Sigmoid colon (tissue), 4 donors: ENCODE data around the gene HOXD11.

Experiments used
- EP300 ChIP-seq, 4 donors: sonication (generic); formaldehyde crosslinking; IDR thresholded peaks; one replicate each; pipeline ENCODE4 v1.6.1; 2017; ENCODE audit warnings: antibody characterized with exemption in 4 of 4
- POLR2A ChIP-seq, 2 donors: fragments of 450-650 bp; IDR thresholded peaks; one replicate each; pipeline ENCODE4 v1.6.1; 2016; ENCODE audit warnings: antibody characterized with exemption in 2 of 2, mild to moderate bottlenecking in 2 of 2, moderate library complexity in 2 of 2

- TF ChIP-seq EP300 (IDR thresholded peaks at IDR 0.05) = no peak
- no peak for TF ChIP-seq POLR2A (IDR thresholded peaks at IDR 0.05)
Measured at GRCh38 chr2:176085120-176085788, 21.8 kb upstream of the HOXD11 start.
